Hepatocyte (in vitro differentiated cells): ENCODE data around the gene MACROD2.

ENCODE experiments used
- CTCF ChIP-seq: fragments of 200-600 bp; sonication (generic); IDR thresholded peaks from 2 replicates; pipeline ENCODE4 v1.5.1; 2016; ENCODE audit warnings: antibody characterized with exemption, mild to moderate bottlenecking; ENCODE audit not compliant: poor library complexity
- EZH2phosphoT487 ChIP-seq: fragments of 200-600 bp; sonication (generic); IDR thresholded peaks from one replicate; pipeline ENCODE4 v1.6.1; 2018; ENCODE audit warnings: antibody characterized with exemption, mild to moderate bottlenecking, low read depth, moderate library complexity; ENCODE audit not compliant: unreplicated experiment, severe bottlenecking

DNA sequence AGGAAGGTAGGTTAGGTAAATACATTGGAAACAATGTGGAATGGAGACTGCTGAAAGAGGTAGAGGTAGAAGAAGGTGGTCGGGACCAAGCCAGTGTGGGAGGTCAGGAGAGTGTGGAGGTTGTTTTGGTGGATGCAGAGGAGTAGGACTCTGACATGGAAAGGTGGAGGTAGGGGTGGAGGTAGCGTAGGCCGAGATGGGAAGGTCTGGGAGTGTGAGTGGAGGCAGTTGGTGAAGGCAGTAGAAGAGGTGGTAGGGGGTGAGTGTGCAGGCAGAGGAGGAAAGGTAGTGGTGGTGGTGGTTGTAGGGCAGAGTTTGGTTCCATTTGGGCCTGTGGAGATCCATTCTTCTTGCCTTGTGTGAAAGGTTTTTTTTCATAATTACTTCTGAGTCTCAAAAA is 941.7 kb downstream of the MACROD2 start:
- no peak for TF ChIP-seq CTCF
- no peak for TF ChIP-seq EZH2phosphoT487
